Activated CD8-positive, alpha-beta memory T cell treated with anti-CD3 and anti-CD28 coated beads, Interleukin-2, amount 50 U/mL, for 24 hours (primary cell): Measurements from ENCODE around the gene EPAS1.

Experiments
- DNase-seq: peaks from one replicate; pipeline ENCODE4 v3.0.0-alpha.2; 2020; ENCODE audit errors: extremely low read depth

Gene EPAS1

GRCh38 chr2:46364797-46365457 lies 67.7 kb downstream of the EPAS1 start:
- no peak for DNase-seq

- DNase-seq: no peak
Observed at GRCh38 chr2:46365913-46366667, 68.9 kb downstream of the EPAS1 start.

GRCh38 chr2:46366668-46367052 lies 69.5 kb downstream of the EPAS1 start:
- DNase-seq: no peak

GRCh38 chr2:46367286-46367685 lies 70.1 kb downstream of the EPAS1 start:
- DNase-seq: no peak

- DNase-seq: no peak
Observed at GRCh38 chr2:46368401-46368800, 71.2 kb downstream of the EPAS1 start.

- DNase-seq: no peak
Observed at GRCh38 chr2:46369783-46370182, 72.6 kb downstream of the EPAS1 start.

- no peak for DNase-seq
Observed at GRCh38 chr2:46371854-46372253, 74.6 kb downstream of the EPAS1 start.

GRCh38 chr2:46372475-46372874 lies 75.3 kb downstream of the EPAS1 start:
- DNase-seq: no peak

- DNase-seq: no peak
Observed at GRCh38 chr2:46373238-46373637, 76.0 kb downstream of the EPAS1 start.

- DNase-seq: no peak
Observed at GRCh38 chr2:46375566-46376125, 78.4 kb downstream of the EPAS1 start.

- DNase-seq: no peak
Observed at GRCh38 chr2:46376586-46376985, 79.4 kb downstream of the EPAS1 start.

GRCh38 chr2:46377101-46377581 lies 79.9 kb downstream of the EPAS1 start:
- DNase-seq: no peak

- no peak for DNase-seq
Observed at GRCh38 chr2:46377666-46378560, 80.7 kb downstream of the EPAS1 start.

- DNase-seq: no peak
Observed at GRCh38 chr2:46378616-46379015, 81.4 kb downstream of the EPAS1 start.

- DNase-seq: no peak
Observed at GRCh38 chr2:46379213-46380037, 82.2 kb downstream of the EPAS1 start.

GRCh38 chr2:46380038-46380940 lies 83.1 kb downstream of the EPAS1 start:
- DNase-seq: no peak

GRCh38 chr2:46381263-46381849 lies 84.1 kb downstream of the EPAS1 start:
- DNase-seq: no peak

- no peak for DNase-seq
Observed at GRCh38 chr2:46381871-46382270, 84.7 kb downstream of the EPAS1 start.

- DNase-seq: no peak
Observed at GRCh38 chr2:46382331-46383112, 85.3 kb downstream of the EPAS1 start.
